HG03060 (cell line): Measurements from ENCODE around the gene CCSER2.
A peak's percentile ranks its signal among the peaks of the same experiment; 100 is the strongest.
"Not testable (repeated sequence)": the region's sequence is repeated elsewhere in the genome, so short reads cannot be mapped to it uniquely, and the experiment has no call there.

ENCODE experiments used
- ATAC-seq: cut with Tn5 transposase; IDR thresholded peaks from one replicate; pipeline ENCODE4 v1.9.1; 2021; ENCODE audit warnings: low read depth, moderate number of reproducible peaks; ENCODE audit not compliant: unreplicated experiment

CCSER2 gene

GRCh38 chr10:84375011-84375410 is 46.6 kb downstream of the CCSER2 start:
- no peak for ATAC-seq

- ATAC-seq, result no peak
These were observed 47.5 kb downstream of the CCSER2 start for GRCh38 chr10:84375881-84376280.

DNA sequence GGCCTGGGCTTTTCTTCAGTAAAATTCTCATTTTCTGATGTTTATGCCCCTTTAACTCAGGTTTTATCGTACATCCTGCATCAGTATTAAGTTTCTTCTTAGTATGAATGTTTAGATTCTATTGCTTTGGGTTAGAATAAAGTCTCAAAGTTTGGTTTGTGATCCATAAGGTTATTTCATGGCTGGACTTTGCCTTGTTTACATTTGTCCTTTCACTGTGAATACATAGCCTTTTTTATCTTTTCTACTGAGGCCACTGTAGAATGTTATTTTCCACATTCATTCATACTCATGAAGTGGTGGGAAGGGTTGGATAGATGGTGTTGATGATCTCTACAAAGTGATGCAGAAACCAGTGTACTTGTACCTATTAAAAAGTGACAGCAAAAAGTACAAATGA is 59.8 kb downstream of the CCSER2 start:
- no peak for ATAC-seq

GRCh38 chr10:84390364-84390763 is 62.0 kb downstream of the CCSER2 start:
- ATAC-seq, result no peak

DNA sequence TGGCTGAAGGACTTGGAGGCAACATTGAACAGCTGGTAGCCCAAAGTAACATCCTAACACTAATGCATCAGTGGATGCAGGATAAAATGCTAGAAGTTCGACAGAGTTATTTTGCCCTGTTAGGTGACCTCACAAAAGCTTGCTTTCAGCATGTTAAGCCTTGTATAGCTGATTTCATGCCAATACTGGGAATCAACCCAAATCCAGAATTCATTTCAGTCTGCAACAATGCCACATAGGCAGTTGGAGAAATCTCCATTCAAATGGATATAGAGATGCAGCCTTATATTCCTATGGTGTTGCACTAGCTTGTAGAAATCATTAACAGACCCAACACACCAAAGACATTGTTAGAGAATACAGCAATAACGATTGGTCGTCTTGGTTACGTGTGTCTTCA is 62.9 kb downstream of the CCSER2 start:
- no peak for ATAC-seq

GRCh38 chr10:84392181-84392580 is 63.8 kb downstream of the CCSER2 start:
- ATAC-seq, result no peak

DNA sequence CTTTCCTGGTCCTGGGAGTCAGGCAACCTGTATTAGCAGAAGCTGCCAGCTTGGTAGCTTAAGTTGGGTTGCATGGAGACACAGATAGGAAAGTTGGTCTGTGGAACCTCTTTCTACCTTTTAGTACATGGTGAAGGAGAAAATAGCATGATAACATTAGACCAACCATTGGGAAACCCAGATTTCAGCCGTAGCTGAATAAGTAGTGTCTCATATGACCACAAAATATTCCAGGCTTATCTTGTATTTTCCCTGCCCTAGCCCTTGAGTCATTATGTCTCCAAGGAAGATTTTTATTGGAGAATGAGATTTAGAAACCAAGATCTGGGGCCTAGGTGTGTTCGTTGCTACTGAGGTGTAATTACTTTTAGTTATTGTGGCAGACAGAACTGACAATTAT is 67.2 kb downstream of the CCSER2 start:
- ATAC-seq, result no peak

DNA sequence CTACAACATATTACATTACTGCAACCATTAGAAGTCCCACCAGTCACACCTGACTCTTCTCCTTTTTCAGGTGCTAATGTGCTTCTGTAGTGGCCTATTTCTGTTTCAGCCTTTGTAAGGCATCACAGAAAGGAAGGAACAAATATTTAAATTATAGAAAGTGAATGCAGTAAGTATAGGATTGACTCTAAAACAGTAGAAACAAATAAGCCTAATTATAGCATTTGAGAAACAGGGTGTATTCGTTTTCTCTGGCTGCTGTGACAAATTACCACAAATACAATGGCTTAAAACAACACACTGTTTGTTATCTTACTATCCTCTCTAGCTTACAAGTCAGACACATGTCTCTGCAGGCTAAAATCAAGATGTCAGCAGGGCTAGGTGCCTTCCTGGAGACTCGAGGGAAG is 69.4 kb downstream of the CCSER2 start:
- peak; percentile 37 for ATAC-seq

DNA sequence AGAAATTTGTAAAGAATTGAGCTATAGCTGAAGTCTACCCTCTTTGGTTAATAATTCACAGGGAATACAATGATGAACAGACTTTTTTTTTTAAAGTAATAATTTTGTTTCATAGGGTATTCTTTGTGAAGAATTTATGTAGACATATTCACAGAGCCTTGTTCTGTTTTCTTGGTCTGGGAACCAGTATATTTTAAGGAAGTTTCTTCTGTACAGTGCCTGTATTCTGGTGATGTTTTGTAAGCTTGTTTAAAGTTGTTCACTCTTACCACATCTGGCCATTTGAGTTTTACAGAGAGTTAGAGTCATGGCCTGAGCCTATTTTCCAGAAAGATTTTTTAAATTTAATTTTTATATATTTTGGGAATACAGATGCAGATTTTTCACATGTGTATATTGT is 70.3 kb downstream of the CCSER2 start:
- no peak for ATAC-seq

GRCh38 chr10:84401854-84402611 is 73.6 kb downstream of the CCSER2 start:
- no peak for ATAC-seq

DNA sequence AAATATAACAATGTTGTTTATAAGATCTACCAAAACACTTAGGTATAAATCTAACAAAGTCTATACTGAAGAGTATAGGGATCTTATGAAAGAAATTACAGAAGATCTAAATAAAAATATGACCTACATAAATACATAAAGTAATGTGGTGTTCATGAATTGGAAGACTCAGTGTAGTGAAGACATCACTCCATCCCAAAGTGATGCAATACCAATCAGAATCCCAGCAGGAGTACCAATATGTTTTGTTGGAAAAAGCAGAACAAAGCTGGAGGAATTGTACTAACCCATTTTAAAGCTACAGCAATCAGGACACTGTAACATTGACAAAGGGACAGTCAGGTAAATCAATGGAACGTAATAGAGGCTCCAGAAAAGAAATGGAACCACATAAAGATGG is 76.4 kb downstream of the CCSER2 start:
- ATAC-seq, result no peak

DNA sequence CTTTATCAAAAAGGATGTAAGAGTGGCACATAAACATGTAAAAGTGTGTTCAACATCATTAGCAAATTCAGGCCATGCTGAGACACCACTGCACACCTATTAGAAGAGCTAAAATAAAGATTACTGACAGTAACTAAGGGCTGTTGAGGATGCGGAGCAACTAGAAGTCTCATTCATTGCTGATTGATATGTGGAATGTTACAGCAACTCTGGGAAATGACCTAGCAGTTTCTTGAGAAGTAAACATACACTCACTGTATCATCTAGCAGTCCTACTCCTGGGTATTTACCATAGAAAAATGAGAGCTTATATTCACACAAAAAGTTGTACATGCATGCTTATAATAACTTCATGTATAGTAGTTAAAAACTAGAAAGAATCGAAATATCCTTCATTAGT is 77.3 kb downstream of the CCSER2 start:
- ATAC-seq, result no peak

DNA sequence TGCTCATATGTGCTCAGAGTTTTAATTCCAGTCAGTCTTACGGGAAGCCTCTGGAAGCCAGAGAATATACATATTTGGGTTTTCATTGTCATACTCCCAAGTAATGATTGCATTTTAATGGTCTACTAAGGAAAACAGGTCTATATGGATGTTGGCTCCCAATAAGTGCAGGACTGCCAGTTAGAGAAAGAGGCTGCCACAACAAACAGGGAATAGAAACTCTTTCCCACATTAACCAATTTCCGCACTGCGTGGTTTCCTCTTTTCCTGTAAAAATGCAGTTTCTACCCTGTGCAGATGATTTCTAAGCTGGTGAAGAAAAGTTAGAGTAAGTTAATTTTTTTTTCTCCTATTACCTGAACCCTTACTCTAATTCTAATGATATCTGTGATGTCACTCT is 78.2 kb downstream of the CCSER2 start:
- no peak for ATAC-seq

GRCh38 chr10:84407388-84408049 is 79.1 kb downstream of the CCSER2 start:
- no peak for ATAC-seq

DNA sequence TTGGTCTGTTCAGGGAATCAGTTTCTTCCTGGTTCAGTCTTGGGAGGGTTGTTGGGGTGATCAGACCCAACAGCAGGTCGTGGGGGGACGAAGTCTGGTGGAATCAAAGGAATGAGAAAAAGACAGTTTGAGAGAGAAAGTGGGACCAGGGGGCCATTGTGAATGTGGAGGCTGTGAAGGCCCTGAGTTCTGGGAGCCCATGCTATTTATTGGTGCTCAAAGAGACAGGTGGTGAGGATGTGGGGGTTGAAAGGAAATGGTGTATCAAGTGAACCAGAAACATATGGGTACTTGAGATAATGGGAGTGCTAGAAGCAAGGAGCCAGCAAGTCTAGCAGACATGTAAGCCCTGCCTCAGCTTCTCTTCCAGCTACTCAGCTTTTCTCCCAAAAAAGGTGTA is 84.1 kb downstream of the CCSER2 start:
- ATAC-seq, result no peak

- not testable (repeated sequence) for ATAC-seq
These were observed 85.7 kb downstream of the CCSER2 start for GRCh38 chr10:84414110-84414509.

DNA sequence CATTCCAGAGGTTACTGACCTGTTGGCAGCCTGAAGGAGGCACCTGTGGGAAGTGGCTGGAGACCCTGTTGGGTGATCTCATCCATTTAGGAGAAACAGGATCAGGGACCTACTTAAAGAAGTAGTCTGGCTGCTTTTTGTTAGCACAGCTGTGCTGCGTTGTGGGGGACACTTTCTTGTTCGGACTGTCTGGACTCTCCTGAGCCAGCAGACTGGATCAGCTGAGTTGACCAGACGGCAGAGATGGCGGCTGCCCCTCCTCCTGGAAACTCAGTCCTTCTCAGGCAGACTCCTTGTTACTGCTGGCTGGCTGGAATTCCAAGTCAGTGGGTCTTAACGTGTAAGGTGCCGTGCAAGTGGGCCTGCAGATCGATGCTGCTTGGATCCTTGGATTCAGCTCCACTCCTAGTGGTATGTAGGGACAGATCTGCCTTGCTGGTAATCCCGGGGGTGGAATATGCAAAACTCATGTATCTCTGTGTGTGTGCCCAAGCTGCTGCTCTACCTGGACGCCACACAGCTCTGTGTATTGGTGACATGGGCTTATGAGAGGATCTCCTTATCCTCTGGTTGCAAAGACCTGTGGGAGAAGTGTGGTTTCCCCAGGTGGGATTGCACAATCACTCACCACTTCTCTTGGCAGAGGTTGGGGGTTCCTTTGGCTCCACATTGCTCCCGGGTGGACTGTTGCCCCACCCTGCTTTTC is 87.3 kb downstream of the CCSER2 start:
- ATAC-seq, result no peak

- ATAC-seq, result no peak
These were observed 87.8 kb downstream of the CCSER2 start for GRCh38 chr10:84416245-84416555.

- ATAC-seq, result no peak
These were observed 95.3 kb downstream of the CCSER2 start for GRCh38 chr10:84423719-84424118.

GRCh38 chr10:84424731-84425167 is 96.4 kb downstream of the CCSER2 start:
- no peak for ATAC-seq

- ATAC-seq, result no peak
These were observed 99.7 kb downstream of the CCSER2 start for GRCh38 chr10:84427903-84428650.
